NCI-H1105 (cell line): Measurements from ENCODE around the gene PIKFYVE.
"Not testable (repeated sequence)": the region's sequence is repeated elsewhere in the genome, so short reads cannot be mapped to it uniquely, and the experiment has no call there.

Experiments used
- DNase-seq: peaks from one replicate; lab custom pipeline; 2025; lab: John Stamatoyannopoulos, UW

Gene PIKFYVE

GRCh38 chr2:208254118-208254870, 11.8 kb upstream of the PIKFYVE start:
- DNase-seq, result peak; percentile 54

- DNase-seq, result peak; percentile 90
These were observed 11.0 kb upstream of the PIKFYVE start, which contains the start of gene IDH1 for GRCh38 chr2:208254871-208255556. TSS of gene IDH1 (minus strand) at chr2:208255071. CDS start at chr2:208251551, 3,520 bp downstream.

GRCh38 chr2:208255557-208256106, 10.4 kb upstream of the PIKFYVE start:
- no peak for DNase-seq

GRCh38 chr2:208256192-208256782, 9.8 kb upstream of the PIKFYVE start:
- DNase-seq, result no peak

GRCh38 chr2:208256849-208257813, 8.9 kb upstream of the PIKFYVE start:
- DNase-seq, result not testable (repeated sequence)

GRCh38 chr2:208265371-208265800, 669 bp upstream of the PIKFYVE start:
- no peak for DNase-seq

GRCh38 chr2:208266553-208266893, 468 bp downstream of the PIKFYVE start:
- no peak for DNase-seq

- no peak for DNase-seq
These were observed 881 bp downstream of the PIKFYVE start for GRCh38 chr2:208266936-208267335.

- DNase-seq, result not testable (repeated sequence)
These were observed 1.5 kb downstream of the PIKFYVE start for GRCh38 chr2:208267526-208267925.

GRCh38 chr2:208268156-208268952, 2.3 kb downstream of the PIKFYVE start:
- no peak for DNase-seq

GRCh38 chr2:208269091-208269490, 3.0 kb downstream of the PIKFYVE start:
- no peak for DNase-seq

GRCh38 chr2:208274748-208275147, 8.7 kb downstream of the PIKFYVE start:
- no peak for DNase-seq

- no peak for DNase-seq
These were observed 12.5 kb downstream of the PIKFYVE start for GRCh38 chr2:208278549-208278948.

GRCh38 chr2:208279236-208279635, 13.2 kb downstream of the PIKFYVE start:
- DNase-seq, result no peak

- no peak for DNase-seq
These were observed 14.2 kb downstream of the PIKFYVE start for GRCh38 chr2:208280234-208280633.

GRCh38 chr2:208280933-208281332, 14.9 kb downstream of the PIKFYVE start:
- no peak for DNase-seq

- no peak for DNase-seq
These were observed 19.8 kb downstream of the PIKFYVE start for GRCh38 chr2:208285853-208286252.

- DNase-seq, result no peak
These were observed 28.5 kb downstream of the PIKFYVE start for GRCh38 chr2:208294482-208295024.

- no peak for DNase-seq
These were observed 29.8 kb downstream of the PIKFYVE start for GRCh38 chr2:208295834-208296233.

GRCh38 chr2:208296610-208297009, 30.6 kb downstream of the PIKFYVE start:
- no peak for DNase-seq
